ENCODE measurements around the gene GUK1.

- TF ChIP-seq EZH2 (IDR thresholded peaks at IDR 0.05; ENCODE audit: borderline replicate concordance, low read length) (no peak), CTCF (conservative IDR thresholded peaks at IDR 0.05 in 1 of 2, IDR thresholded peaks at IDR 0.05 in 1 of 2; ENCODE audit: extremely low read depth in 1 of 2, insufficient read depth in 1 of 2, low read depth in 1 of 2, low read length in 2 of 2) (no peak)
These were observed 2.1 kb downstream of the GUK1 start for GRCh38 chr1:228142155-228142691.
